Liver (tissue), 3 donors: ENCODE data around the gene EFS.

Experiments
- EGR1 ChIP-seq, 2 donors: IDR thresholded peaks; 2 replicates each; pipeline ENCODE4 v1.6.1; 2016 to 2018; ENCODE audit warnings: antibody characterized with exemption in 2 of 2, low read depth in 2 of 2
- GABPA ChIP-seq, 2 donors: IDR thresholded peaks in 1 of 2; conservative IDR thresholded peaks in 1 of 2; 2 replicates each; pipeline ENCODE4 v1.6.1; 2016; ENCODE audit warnings: antibody characterized with exemption in 2 of 2, mild to moderate bottlenecking in 1 of 2, moderate library complexity in 1 of 2
- NR2F2 ChIP-seq: IDR thresholded peaks from 2 replicates; pipeline ENCODE4 v1.6.1; 2016; ENCODE audit warnings: antibody characterized with exemption
- RAD21 ChIP-seq, 2 donors: IDR thresholded peaks; 2 replicates each; pipeline ENCODE4 v1.6.1; 2016; ENCODE audit warnings: antibody characterized with exemption in 2 of 2, mild to moderate bottlenecking in 2 of 2
- SP1 ChIP-seq: IDR thresholded peaks from 2 replicates; pipeline ENCODE4 v1.6.1; 2018; ENCODE audit warnings: antibody characterized with exemption, mild to moderate bottlenecking
- TAF1 ChIP-seq: conservative IDR thresholded peaks from 2 replicates; pipeline ENCODE4 v1.6.1; 2016; ENCODE audit warnings: antibody characterized with exemption, mild to moderate bottlenecking
- YY1 ChIP-seq: IDR thresholded peaks from 2 replicates; pipeline ENCODE4 v1.6.1; 2016; ENCODE audit warnings: antibody characterized with exemption, mild to moderate bottlenecking
- TF ChIP-seq, protein P1 (sequence below): fragments of 150-350 bp; IDR thresholded peaks from 2 replicates; pipeline ENCODE4 v1.5.1; 2017; ENCODE audit warnings: improper control_type of control experiment, low read depth, low read length; ENCODE audit not compliant: missing input control
- TF ChIP-seq, protein P2 (sequence below): IDR thresholded peaks from 2 replicates; pipeline ENCODE4 v1.6.1; 2016; ENCODE audit warnings: antibody characterized with exemption
- TF ChIP-seq, protein P3 (sequence below): IDR thresholded peaks from 2 replicates; pipeline ENCODE4 v1.6.1; 2016; ENCODE audit warnings: antibody characterized with exemption, mild to moderate bottlenecking
- donor health status: healthy.
- donor health status: healthy.

DNA sequence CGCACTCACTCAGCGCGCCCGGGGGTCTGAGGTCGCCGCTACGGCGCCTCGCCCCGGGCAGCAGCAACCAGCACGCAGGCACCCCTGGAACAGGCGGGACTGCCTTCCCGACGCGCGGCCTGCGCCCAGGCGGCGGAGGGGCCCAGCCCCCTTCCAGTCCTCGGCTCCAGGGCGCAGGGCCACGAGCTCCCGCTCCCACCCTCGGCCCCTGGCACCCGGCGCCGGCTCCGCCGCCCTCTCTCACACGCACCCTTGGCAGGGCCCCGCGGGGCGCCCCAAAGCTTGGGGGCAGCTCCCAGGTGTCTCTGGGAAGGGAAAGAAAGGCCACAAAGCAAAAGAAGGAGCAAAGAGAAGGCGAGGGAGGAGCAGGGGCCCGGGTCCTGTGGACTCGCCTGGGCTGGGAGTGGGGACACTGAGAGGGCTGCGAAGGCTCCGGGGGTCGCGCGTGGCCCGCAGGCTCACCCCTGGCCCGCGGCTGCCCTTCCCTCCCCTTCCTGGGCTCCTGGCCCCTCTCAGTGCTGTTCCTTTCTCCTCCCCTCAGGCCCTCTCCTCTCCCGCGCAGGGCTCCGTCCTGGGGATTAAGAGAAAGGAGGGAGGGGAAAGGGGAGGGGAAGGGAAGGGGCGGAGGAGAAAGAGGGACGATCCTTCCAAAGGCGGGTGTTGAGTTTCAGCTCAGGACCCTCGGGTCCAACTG is 907 bp upstream of the EFS start:
- TF ChIP-seq, protein P1, sequence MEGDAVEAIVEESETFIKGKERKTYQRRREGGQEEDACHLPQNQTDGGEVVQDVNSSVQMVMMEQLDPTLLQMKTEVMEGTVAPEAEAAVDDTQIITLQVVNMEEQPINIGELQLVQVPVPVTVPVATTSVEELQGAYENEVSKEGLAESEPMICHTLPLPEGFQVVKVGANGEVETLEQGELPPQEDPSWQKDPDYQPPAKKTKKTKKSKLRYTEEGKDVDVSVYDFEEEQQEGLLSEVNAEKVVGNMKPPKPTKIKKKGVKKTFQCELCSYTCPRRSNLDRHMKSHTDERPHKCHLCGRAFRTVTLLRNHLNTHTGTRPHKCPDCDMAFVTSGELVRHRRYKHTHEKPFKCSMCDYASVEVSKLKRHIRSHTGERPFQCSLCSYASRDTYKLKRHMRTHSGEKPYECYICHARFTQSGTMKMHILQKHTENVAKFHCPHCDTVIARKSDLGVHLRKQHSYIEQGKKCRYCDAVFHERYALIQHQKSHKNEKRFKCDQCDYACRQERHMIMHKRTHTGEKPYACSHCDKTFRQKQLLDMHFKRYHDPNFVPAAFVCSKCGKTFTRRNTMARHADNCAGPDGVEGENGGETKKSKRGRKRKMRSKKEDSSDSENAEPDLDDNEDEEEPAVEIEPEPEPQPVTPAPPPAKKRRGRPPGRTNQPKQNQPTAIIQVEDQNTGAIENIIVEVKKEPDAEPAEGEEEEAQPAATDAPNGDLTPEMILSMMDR: no peak
- TF ChIP-seq, protein P2, sequence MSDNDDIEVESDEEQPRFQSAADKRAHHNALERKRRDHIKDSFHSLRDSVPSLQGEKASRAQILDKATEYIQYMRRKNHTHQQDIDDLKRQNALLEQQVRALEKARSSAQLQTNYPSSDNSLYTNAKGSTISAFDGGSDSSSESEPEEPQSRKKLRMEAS: no peak
- no peak for TF ChIP-seq RAD21 (IDR thresholded peaks at IDR 0.05)
- TF ChIP-seq SP1: no peak
- no peak for TF ChIP-seq EGR1 (IDR thresholded peaks at IDR 0.05; ENCODE audit: low read depth in 2 of 2)
- no peak for TF ChIP-seq NR2F2
- TF ChIP-seq GABPA (IDR thresholded peaks at IDR 0.05 in 1 of 2, conservative IDR thresholded peaks at IDR 0.05 in 1 of 2): no peak
- TF ChIP-seq TAF1: no peak
- TF ChIP-seq YY1: no peak
- TF ChIP-seq, protein P3, sequence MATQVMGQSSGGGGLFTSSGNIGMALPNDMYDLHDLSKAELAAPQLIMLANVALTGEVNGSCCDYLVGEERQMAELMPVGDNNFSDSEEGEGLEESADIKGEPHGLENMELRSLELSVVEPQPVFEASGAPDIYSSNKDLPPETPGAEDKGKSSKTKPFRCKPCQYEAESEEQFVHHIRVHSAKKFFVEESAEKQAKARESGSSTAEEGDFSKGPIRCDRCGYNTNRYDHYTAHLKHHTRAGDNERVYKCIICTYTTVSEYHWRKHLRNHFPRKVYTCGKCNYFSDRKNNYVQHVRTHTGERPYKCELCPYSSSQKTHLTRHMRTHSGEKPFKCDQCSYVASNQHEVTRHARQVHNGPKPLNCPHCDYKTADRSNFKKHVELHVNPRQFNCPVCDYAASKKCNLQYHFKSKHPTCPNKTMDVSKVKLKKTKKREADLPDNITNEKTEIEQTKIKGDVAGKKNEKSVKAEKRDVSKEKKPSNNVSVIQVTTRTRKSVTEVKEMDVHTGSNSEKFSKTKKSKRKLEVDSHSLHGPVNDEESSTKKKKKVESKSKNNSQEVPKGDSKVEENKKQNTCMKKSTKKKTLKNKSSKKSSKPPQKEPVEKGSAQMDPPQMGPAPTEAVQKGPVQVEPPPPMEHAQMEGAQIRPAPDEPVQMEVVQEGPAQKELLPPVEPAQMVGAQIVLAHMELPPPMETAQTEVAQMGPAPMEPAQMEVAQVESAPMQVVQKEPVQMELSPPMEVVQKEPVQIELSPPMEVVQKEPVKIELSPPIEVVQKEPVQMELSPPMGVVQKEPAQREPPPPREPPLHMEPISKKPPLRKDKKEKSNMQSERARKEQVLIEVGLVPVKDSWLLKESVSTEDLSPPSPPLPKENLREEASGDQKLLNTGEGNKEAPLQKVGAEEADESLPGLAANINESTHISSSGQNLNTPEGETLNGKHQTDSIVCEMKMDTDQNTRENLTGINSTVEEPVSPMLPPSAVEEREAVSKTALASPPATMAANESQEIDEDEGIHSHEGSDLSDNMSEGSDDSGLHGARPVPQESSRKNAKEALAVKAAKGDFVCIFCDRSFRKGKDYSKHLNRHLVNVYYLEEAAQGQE: no peak
